GM23338 (cell line): ENCODE data around the gene IL6R.

Experiments
- CREB1 ChIP-seq: fragments of 250-450 bp; sonication (Bioruptor Pico); IDR thresholded peaks from 2 replicates; pipeline ENCODE4 v1.5.0; 2020; ENCODE audit warnings: low read depth, mild to moderate bottlenecking, moderate library complexity
- CTCF ChIP-seq, 2 experiments: fragments of 200-600 bp in 1 of 2; sonication (generic) in 1 of 2; conservative IDR thresholded peaks; 2 replicates each; pipeline versions ENCODE4 v1.5.1 to v1.6.1; 2016 to 2017; ENCODE audit warnings: antibody characterized with exemption in 2 of 2, low read depth in 2 of 2, mild to moderate bottlenecking in 2 of 2, moderate library complexity in 1 of 2
- EZH2 ChIP-seq: fragments of 200-600 bp; sonication (generic); IDR thresholded peaks from one replicate; pipeline ENCODE4 v1.8.0; 2017; ENCODE audit warnings: antibody characterized with exemption, mild to moderate bottlenecking, low read depth; ENCODE audit not compliant: unreplicated experiment
- EZH2phosphoT487 ChIP-seq: fragments of 200-600 bp; sonication (generic); IDR thresholded peaks from one replicate; pipeline ENCODE4 v1.8.1; 2018; ENCODE audit warnings: antibody characterized with exemption; ENCODE audit not compliant: unreplicated experiment
- JUNB ChIP-seq: IDR thresholded peaks from one replicate; pipeline ENCODE4 v1.6.1; 2016; ENCODE audit warnings: antibody characterized with exemption; ENCODE audit not compliant: unreplicated experiment
- POLR2AphosphoS5 ChIP-seq: IDR thresholded peaks from 2 replicates; pipeline ENCODE4 v1.6.1; 2016; ENCODE audit warnings: antibody characterized with exemption, low read depth
- TF ChIP-seq, protein P1 (sequence below): IDR thresholded peaks from one replicate; pipeline ENCODE4 v1.6.1; 2018; ENCODE audit warnings: antibody characterized with exemption; ENCODE audit not compliant: unreplicated experiment

GRCh38 chr1:154400381-154400801 is 4.8 kb upstream of the IL6R start:
- TF ChIP-seq, protein P1, sequence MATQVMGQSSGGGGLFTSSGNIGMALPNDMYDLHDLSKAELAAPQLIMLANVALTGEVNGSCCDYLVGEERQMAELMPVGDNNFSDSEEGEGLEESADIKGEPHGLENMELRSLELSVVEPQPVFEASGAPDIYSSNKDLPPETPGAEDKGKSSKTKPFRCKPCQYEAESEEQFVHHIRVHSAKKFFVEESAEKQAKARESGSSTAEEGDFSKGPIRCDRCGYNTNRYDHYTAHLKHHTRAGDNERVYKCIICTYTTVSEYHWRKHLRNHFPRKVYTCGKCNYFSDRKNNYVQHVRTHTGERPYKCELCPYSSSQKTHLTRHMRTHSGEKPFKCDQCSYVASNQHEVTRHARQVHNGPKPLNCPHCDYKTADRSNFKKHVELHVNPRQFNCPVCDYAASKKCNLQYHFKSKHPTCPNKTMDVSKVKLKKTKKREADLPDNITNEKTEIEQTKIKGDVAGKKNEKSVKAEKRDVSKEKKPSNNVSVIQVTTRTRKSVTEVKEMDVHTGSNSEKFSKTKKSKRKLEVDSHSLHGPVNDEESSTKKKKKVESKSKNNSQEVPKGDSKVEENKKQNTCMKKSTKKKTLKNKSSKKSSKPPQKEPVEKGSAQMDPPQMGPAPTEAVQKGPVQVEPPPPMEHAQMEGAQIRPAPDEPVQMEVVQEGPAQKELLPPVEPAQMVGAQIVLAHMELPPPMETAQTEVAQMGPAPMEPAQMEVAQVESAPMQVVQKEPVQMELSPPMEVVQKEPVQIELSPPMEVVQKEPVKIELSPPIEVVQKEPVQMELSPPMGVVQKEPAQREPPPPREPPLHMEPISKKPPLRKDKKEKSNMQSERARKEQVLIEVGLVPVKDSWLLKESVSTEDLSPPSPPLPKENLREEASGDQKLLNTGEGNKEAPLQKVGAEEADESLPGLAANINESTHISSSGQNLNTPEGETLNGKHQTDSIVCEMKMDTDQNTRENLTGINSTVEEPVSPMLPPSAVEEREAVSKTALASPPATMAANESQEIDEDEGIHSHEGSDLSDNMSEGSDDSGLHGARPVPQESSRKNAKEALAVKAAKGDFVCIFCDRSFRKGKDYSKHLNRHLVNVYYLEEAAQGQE: no peak
- TF ChIP-seq CTCF (conservative IDR thresholded peaks at IDR 0.05; ENCODE audit: low read depth in 2 of 2) (no peak), POLR2AphosphoS5 (no peak), JUNB (no peak), CREB1 (CRISPR knock-in tag) (no peak), EZH2 (no peak), EZH2phosphoT487 (no peak)
